Keratinocyte (primary cell): Measurements from ENCODE around the gene PWWP2B.

Experiments used
- EZH2 ChIP-seq: IDR thresholded peaks from one replicate; pipeline ENCODE4 v1.6.1; 2012; ENCODE audit warnings: inconsistent platforms, mild to moderate bottlenecking, low read length, moderate library complexity
- TF ChIP-seq, protein P1 (sequence below), 3 experiments: IDR thresholded peaks in 1 of 3; conservative IDR thresholded peaks in 1 of 3; optimal IDR thresholded peaks in 1 of 3; 2 replicates in 2 of 3; 3 replicates in 1 of 3; pipeline versions ENCODE3 to v1.5.1; 2011; ENCODE audit warnings: low read length in 3 of 3, mild to moderate bottlenecking in 3 of 3, moderate library complexity in 2 of 3, control low read depth in 1 of 3, inconsistent platforms in 1 of 3; ENCODE audit not compliant: insufficient read depth in 2 of 3; ENCODE audit errors: extremely low read depth in 1 of 3

DNA sequence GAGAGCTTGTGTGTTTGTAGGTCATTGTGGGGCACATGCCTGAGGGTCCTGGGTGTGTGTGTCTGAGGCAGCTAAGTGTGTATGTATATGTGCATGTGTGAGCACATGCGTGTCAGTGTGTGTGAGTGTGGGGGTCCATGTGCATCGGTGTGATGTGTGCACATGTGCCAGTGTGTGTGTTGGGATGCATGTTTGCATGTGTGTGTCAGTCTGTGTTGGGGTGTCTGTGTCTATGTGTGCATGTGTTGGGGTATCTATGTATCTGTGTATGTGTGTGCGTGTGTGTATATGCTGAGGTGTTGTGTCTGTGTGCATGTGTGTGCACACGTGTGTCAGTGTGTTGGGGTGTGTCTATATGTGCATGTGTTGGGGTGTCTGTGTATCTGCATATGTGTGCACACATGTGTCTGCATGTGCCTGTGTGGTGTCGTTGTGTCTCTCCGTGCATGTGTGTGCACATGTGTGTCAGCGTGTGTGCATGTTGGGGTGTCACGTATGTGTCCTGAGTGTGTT, 33.3 kb downstream of the PWWP2B start:
- TF ChIP-seq, protein P1, sequence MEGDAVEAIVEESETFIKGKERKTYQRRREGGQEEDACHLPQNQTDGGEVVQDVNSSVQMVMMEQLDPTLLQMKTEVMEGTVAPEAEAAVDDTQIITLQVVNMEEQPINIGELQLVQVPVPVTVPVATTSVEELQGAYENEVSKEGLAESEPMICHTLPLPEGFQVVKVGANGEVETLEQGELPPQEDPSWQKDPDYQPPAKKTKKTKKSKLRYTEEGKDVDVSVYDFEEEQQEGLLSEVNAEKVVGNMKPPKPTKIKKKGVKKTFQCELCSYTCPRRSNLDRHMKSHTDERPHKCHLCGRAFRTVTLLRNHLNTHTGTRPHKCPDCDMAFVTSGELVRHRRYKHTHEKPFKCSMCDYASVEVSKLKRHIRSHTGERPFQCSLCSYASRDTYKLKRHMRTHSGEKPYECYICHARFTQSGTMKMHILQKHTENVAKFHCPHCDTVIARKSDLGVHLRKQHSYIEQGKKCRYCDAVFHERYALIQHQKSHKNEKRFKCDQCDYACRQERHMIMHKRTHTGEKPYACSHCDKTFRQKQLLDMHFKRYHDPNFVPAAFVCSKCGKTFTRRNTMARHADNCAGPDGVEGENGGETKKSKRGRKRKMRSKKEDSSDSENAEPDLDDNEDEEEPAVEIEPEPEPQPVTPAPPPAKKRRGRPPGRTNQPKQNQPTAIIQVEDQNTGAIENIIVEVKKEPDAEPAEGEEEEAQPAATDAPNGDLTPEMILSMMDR (optimal IDR thresholded peaks at IDR 0.05 in 1 of 3, IDR thresholded peaks at IDR 0.05 in 1 of 3, conservative IDR thresholded peaks at IDR 0.05 in 1 of 3; ENCODE audit: extremely low read depth in 1 of 3, insufficient read depth in 2 of 3, low read length in 3 of 3) = no peak
- no peak for TF ChIP-seq EZH2
